ENCODE results near the gene PGAP2.

GRCh38 chr11:3799873-3800272 is 8.5 kb upstream of the PGAP2 start:
- TF ChIP-seq, protein P1, sequence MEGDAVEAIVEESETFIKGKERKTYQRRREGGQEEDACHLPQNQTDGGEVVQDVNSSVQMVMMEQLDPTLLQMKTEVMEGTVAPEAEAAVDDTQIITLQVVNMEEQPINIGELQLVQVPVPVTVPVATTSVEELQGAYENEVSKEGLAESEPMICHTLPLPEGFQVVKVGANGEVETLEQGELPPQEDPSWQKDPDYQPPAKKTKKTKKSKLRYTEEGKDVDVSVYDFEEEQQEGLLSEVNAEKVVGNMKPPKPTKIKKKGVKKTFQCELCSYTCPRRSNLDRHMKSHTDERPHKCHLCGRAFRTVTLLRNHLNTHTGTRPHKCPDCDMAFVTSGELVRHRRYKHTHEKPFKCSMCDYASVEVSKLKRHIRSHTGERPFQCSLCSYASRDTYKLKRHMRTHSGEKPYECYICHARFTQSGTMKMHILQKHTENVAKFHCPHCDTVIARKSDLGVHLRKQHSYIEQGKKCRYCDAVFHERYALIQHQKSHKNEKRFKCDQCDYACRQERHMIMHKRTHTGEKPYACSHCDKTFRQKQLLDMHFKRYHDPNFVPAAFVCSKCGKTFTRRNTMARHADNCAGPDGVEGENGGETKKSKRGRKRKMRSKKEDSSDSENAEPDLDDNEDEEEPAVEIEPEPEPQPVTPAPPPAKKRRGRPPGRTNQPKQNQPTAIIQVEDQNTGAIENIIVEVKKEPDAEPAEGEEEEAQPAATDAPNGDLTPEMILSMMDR (IDR thresholded peaks at IDR 0.05; ENCODE audit: low read depth, low read length): no peak
- TF ChIP-seq POLR2A (IDR thresholded peaks at IDR 0.05; ENCODE audit: extremely low read depth, insufficient read length) (no peak), MYC (IDR thresholded peaks at IDR 0.05; ENCODE audit: low read depth, low read length) (no peak)
- TF ChIP-seq, protein P2, sequence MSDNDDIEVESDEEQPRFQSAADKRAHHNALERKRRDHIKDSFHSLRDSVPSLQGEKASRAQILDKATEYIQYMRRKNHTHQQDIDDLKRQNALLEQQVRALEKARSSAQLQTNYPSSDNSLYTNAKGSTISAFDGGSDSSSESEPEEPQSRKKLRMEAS (IDR thresholded peaks at IDR 0.05; ENCODE audit: low read depth, low read length): no peak

Measured in NB4 (cell line).